GM21723 (cell line): ENCODE data around the gene ATG5.

Experiments
- ATAC-seq: cut with Tn5 transposase; IDR thresholded peaks from one replicate; pipeline ENCODE4 v1.9.1; 2021; ENCODE audit warnings: mild to moderate bottlenecking, moderate library complexity; ENCODE audit not compliant: unreplicated experiment

Gene ATG5

DNA sequence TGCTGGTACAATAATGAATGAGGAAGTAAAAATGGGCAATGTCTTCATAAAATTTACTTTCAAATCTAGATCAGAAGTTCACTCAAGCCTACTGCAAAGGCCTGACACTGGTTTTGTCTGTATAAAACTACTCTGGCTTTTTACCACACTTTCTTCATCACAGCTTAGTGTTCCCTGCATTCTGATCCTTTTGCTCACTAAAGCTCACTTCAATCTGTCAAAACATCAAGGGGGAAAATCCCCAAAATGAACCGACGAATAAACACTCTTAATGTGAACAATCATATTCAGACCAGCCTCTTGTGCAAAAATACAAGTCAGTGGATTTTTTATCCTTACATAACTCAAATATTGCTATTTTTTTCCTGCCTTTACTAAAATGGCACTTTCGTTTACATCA lies 140.9 kb downstream of the ATG5 start:
- no peak for ATAC-seq

GRCh38 chr6:106183430-106183829 lies 142.1 kb downstream of the ATG5 start:
- no peak for ATAC-seq

- peak; percentile 87 for ATAC-seq
Observed at GRCh38 chr6:106182455-106182854, 143.1 kb downstream of the ATG5 start.

DNA sequence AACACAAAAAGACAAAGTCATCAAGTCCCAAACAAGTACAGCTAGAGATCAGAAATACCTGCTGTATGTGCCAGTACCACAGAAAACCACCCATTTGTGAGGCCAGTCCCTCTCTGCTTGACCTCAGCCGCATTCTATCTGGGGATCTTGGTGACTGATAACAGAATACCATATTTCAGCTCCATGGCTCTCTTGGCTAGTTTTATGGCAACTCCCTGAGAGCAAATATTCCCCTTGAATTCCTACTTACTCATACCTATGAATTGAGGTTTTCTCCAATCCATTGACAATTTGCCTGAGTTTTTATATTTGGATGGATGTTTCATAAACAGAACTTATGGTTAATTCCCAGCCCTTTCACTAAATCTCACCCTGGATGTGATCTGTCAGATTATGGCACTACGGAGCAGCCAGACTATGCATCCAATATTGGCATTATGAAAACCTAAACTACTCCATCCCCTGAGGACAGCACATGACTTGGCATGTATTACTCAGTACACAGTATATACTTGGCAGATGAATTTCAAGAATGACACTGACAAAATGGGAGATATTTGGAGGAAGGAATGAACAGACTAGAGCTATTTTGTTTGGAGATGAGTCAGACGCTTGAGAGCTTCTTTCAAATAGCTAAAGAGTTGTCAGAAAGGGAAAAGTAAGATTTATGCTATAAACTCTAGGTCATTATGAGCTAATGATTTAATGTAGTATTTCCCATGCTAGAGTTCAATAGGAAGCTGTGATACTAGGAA lies 143.7 kb downstream of the ATG5 start:
- ATAC-seq = peak; percentile 49

DNA sequence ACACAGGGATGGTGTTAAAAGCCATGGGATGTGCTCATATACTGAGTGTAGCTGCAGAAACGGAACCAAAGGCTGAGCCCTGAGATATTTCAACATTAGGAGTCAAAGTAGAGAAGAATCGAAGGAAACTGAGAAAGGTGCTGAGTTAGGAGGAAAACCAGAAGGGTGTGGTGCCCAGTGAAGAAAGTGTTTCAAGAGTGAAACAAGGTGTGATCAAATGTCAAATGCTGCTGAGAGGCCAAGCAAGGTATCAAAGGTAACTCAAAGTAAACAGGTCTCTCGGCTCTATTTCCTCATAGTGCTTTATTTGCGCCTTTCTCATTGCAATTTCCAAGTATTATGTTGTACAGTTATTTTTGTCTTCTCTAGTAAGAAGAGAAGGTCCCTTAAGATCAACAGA lies 145.4 kb downstream of the ATG5 start:
- ATAC-seq = no peak

- ATAC-seq = no peak
Observed at GRCh38 chr6:106178900-106179299, 146.7 kb downstream of the ATG5 start.

DNA sequence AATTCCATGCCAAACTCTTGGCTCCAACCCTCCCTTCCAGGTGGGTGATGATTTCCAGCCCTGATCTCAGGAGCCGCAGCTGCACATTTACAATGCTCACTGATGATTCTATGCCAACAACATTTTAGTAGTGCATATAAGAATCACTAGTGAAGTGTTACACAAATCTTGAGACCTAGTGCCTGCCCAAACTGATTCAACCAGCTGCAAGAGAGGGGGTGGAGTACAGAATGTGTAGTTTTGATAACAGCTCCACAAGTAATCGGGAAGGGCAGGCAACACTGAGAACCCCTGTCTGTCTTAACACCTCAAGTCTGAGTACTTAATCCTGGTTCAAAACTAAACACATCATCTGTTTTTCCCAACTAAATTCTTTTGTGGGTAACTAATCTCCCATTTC lies 147.8 kb downstream of the ATG5 start:
- no peak for ATAC-seq

GRCh38 chr6:106173124-106173879 lies 152.3 kb downstream of the ATG5 start:
- ATAC-seq = no peak

DNA sequence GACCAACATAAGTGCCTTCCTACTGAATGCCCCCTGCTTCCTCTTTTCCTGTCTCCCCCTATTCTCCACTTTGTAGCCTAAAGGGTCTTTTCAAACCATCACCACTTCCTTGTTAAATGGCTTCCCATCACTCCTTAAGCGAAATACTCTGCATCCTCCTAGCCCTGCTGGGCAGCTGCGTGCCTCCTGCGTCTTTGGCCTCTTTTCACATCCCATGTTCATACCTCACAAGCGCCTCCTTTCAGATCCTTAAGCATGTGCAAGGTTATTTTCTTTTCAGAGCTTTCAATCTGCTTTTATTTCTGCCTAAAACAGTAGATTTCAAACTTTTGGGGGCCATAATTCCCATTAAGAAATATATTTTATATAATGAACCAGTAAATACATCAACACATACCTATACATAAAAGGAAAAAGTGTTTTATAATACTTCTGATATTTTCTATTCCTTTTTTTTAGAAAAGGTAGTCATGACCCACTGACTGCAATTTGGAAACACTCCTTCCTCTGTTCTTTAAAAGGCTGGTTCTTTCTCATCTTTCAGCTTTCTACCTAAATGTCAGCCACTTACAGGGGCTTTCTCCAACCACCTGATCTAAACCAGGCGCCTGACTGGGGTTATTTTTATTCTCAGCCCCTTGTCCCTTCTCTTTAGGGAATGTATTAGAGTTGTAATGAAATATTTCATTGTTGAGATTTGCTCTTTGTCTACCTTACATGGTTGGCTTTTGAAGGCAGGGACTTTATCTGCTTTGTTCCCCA lies 155.3 kb downstream of the ATG5 start:
- no peak for ATAC-seq

GRCh38 chr6:106169517-106169916 lies 156.0 kb downstream of the ATG5 start:
- ATAC-seq = no peak

DNA sequence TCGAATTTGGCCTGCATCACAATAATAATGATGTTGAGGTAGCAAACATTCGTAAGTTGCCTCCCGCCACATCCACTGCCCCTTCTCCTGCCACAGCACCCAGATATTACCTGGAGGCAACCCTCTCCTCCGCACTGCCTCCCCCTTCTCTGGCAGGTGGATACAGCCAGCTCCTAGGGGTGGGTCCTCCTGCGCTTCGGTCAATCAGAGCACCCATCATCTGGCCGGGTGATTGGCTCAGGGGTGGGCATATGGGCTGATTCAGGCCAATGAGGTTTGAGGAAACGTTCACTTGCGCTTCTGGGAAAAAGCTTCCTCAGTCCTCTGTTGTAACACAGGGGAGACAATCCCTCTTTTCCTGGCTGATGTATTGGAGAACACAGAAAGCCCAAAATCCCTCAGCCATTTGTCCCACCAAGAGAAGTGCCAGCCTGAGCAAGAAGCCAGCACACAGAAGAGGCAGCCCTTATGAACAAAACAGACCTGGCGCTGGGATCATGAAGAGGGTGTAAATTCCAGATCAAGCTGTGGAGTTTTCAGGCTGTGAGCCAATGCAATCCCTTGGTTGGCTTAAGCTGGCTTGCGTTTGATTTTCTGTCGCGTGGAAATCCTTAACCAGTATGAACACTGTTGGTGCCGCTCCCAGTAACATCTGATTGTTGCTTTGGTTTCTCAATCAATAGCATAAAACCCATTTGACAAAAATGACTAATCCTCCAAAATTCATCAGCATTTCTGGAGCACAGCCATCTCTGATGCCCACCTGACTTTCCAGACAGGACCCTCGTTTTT lies 157.3 kb downstream of the ATG5 start:
- ATAC-seq = no peak

DNA sequence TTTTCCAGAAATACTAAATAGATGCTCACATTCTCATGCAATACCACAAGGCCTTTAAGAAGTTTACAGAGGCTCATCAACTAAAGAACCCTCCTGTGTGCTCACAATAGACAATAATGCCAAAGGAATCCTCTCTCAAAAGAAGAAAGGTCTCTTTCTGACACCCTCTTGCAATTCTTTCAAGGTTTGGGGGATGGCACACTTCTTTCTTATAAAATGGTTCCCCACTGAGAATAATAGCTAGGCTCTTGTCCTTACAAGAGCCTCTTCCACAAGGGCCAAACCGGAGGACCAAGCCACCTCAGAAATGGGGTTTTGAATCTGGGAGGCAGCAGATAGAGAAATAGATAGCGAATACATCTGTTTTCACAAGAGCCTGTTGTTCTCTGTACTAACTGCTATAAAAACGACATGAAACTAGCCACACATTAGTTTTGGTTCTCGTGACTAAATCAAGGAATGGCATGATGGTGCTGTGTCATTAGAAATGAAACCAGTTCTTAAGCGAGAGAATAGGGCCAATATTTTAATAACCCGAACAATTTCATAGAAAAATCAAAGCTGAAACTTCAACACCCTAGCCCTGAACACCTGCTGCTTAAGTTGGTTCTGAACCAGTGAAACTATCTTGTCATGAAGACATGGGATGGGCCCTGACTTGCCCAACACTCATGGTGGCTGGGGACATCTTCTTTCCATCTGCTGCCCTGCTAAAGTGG lies 158.3 kb downstream of the ATG5 start:
- ATAC-seq = peak; percentile 52

DNA sequence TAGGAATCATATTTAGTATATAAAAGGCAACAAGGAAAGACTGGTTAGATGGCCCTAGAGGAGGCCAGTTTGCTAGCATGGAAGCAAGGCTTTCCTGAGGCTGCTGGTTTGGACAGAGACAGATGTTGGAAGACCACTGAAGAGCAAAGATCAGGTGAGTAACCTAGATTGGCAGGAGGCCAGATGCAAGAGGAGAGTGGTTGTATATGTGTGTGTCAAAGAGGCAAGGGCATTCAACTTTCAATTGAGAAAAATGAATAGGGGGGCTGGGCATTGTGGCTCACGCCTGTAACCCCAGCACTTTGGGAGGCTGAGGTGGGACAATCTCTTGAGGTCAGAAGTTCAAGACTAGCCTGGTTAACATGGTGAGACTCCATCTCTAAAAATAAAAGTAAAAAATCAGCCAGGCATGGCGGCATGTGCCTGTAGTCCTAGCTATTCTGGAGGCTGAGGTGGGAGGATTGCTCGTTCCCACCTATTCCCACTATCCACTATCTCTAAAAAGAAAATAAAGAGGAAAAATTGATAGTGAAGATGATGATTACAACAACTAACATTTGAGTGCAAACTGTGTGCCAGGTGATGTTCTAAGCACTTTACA lies 159.6 kb downstream of the ATG5 start:
- no peak for ATAC-seq

GRCh38 chr6:106163966-106164877 lies 161.3 kb downstream of the ATG5 start:
- ATAC-seq = peak; percentile 52

- peak; percentile 31 for ATAC-seq
Observed at GRCh38 chr6:106163446-106163965, 162.1 kb downstream of the ATG5 start.

- ATAC-seq = no peak
Observed at GRCh38 chr6:106162921-106163320, 162.6 kb downstream of the ATG5 start.

DNA sequence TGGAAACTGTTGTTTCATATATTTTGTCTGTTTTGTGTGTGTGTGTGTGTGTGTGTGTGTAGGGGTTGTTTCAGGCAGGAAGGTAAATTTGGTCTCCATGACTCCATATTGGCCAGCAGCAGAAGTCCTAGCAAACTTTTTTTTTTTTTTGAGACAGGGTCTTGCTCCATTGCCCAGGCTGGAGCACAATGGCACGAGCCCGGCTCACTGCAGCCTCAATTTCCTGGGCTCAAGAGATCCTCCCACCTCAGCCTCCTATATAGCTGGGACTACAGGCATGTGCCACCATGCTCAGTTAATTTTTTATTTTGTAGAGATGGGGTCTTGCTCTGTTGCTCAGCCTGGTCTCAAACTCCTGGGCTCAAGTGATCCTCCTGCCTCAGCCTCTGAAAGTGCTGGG lies 163.7 kb downstream of the ATG5 start:
- ATAC-seq = no peak

- no peak for ATAC-seq
Observed at GRCh38 chr6:106161311-106161874, 164.2 kb downstream of the ATG5 start.
